GM23248 (cell line): ENCODE data around the gene IZUMO4. TPM values are rescaled to one million over a fixed set of nuclear protein-coding genes. Genes with fewer than 3 reads are reported as not detected.
A peak's percentile ranks its signal among the peaks of the same experiment; 100 is the strongest.
"Not testable (repeated sequence)": the region's sequence is repeated elsewhere in the genome, so short reads cannot be mapped to it uniquely, and the experiment has no call there.

ENCODE experiments used
- DNase-seq: peaks from one replicate; pipeline ENCODE4 v3.0.0-alpha.2; 2015
- H2AFZ ChIP-seq: fragments of 200-600 bp; sonication (generic); 2 replicates; pipeline ENCODE4 v1.6.1; 2016; ENCODE audit warnings: antibody characterized with exemption
- H3F3A ChIP-seq: fragments of 200-600 bp; sonication (generic); 2 replicates; pipeline ENCODE4 v1.6.1; 2016; ENCODE audit warnings: mild to moderate bottlenecking, antibody characterized with exemption, mixed run types; ENCODE audit not compliant: insufficient read depth
- H3K27ac ChIP-seq: fragments of 200-600 bp; sonication (generic); 2 replicates; pipeline ENCODE4 v1.5.1; 2016; ENCODE audit warnings: mild to moderate bottlenecking
- H3K27me3 ChIP-seq: fragments of 200-600 bp; sonication (generic); replicated peaks from 2 replicates; pipeline ENCODE4 v1.6.1; 2016; ENCODE audit warnings: mild to moderate bottlenecking; ENCODE audit not compliant: insufficient read depth
- H3K36me3 ChIP-seq: fragments of 200-600 bp; sonication (generic); 2 replicates; pipeline ENCODE4 v1.6.1; 2016; ENCODE audit warnings: low read depth, mild to moderate bottlenecking
- H3K4me1 ChIP-seq: fragments of 200-600 bp; sonication (generic); 2 replicates; pipeline ENCODE4 v1.6.1; 2016; ENCODE audit warnings: mild to moderate bottlenecking; ENCODE audit not compliant: insufficient read depth
- H3K4me2 ChIP-seq: fragments of 200-600 bp; sonication (generic); one replicate; pipeline ENCODE4 v1.6.1; 2016; ENCODE audit warnings: mild to moderate bottlenecking; ENCODE audit not compliant: unreplicated experiment
- H3K4me3 ChIP-seq: fragments of 200-600 bp; sonication (generic); 2 replicates; pipeline ENCODE4 v1.5.1; 2016; ENCODE audit warnings: mild to moderate bottlenecking
- H3K79me2 ChIP-seq: fragments of 200-600 bp; sonication (generic); 2 replicates; pipeline ENCODE4 v1.6.1; 2016; ENCODE audit warnings: mild to moderate bottlenecking; ENCODE audit not compliant: insufficient read depth
- H3K9ac ChIP-seq: fragments of 200-600 bp; sonication (generic); 2 replicates; pipeline ENCODE4 v1.6.1; 2016; ENCODE audit warnings: mild to moderate bottlenecking
- H3K9me2 ChIP-seq: fragments of 200-600 bp; sonication (generic); 2 replicates; pipeline ENCODE4 v1.6.1; 2016; ENCODE audit warnings: mixed run types, mild to moderate bottlenecking, moderate library complexity; ENCODE audit not compliant: insufficient read depth
- H3K9me3 ChIP-seq: fragments of 200-600 bp; sonication (generic); one replicate; pipeline ENCODE4 v1.6.1; 2017; ENCODE audit warnings: low read depth
- H4K20me1 ChIP-seq: fragments of 200-600 bp; sonication (generic); 2 replicates; pipeline ENCODE4 v1.6.0; 2016; ENCODE audit not compliant: insufficient read depth
- EZH2 ChIP-seq: fragments of 200-600 bp; sonication (generic); IDR thresholded peaks from 2 replicates; pipeline ENCODE4 v1.6.1; 2018; ENCODE audit warnings: antibody characterized with exemption, mild to moderate bottlenecking; ENCODE audit not compliant: insufficient read depth, poor library complexity, severe bottlenecking
- EZH2phosphoT487 ChIP-seq: fragments of 200-600 bp; sonication (generic); IDR thresholded peaks from 2 replicates; pipeline ENCODE4 v1.6.1; 2018; ENCODE audit warnings: antibody characterized with exemption, moderate library complexity, mild to moderate bottlenecking, low read depth; ENCODE audit not compliant: insufficient read depth
- WGBS, 2 experiments: methylation state at CpG; one replicate each; pipeline ENCODE4 v1.1.6; 2015 to 2017; ENCODE audit warnings: low lambda C conversion rate in 2 of 2, low coverage in 1 of 2; ENCODE audit errors: missing lambda C conversion rate in 2 of 2; 5-methylcytosine and 5-hydroxymethylcytosine counted together
- in situ Hi-C: fragments of 300-500 bp; cut with MboI; formaldehyde crosslinking; loops from 2 replicates; pipeline ENCODE4 v1.15.0; 2020
- polyA plus RNA-seq: library from polyadenylated mRNA; unstranded; fragments of >200 nt; fragmentation: Nextera tagmentation; extraction: Ambion mirVana; gene quantifications from 2 replicates; pipeline ENCODE4 v1.2.1, GENCODE V29; 2016
- total RNA-seq: library from RNA; depleted of rRNA; stranded (reverse); fragments of >200 nt; shearing (Covaris generic); gene quantifications from 2 replicates; pipeline ENCODE4 v1.2.3, GENCODE V29; 2014

Gene IZUMO4
- total and polyA plus RNA-seq, 2 experiments from 2014 or later, result 0.89 to 1.6 TPM

- H3K4me1 ChIP-seq, result no peaks in the 10 kb centered on the region
- H3K27ac ChIP-seq, result no peak overlapping the region
- no peak for DNase-seq
- 91 to 95% methylated on average over 10 of the region's 10 CpGs for WGBS, 2 experiments
- H3K9me2 ChIP-seq, result no peaks in the 10 kb centered on the region
- peaks cover 43% of the 10 kb centered on the region for H3K79me2 ChIP-seq
- no peak overlapping the region for H3K9ac ChIP-seq
- no peaks in the 10 kb centered on the region for H3K9me3 ChIP-seq
- in situ Hi-C loops, result no loop called here
- H3K36me3 ChIP-seq, result peaks cover 27% of the 10 kb centered on the region; the same call in 1 of the 2 replicates
- H4K20me1 ChIP-seq, result no peaks in the 10 kb centered on the region
- H3F3A ChIP-seq, result no peaks in the 10 kb centered on the region
- TF ChIP-seq EZH2phosphoT487, result no peak
- TF ChIP-seq EZH2, result no peak
- H3K27me3 ChIP-seq, result no peaks in the 10 kb centered on the region
- no peak overlapping the region for H2AFZ ChIP-seq
- H3K4me2 ChIP-seq, result no peak overlapping the region
- H3K4me3 ChIP-seq, result no peak overlapping the region
These were observed 26.3 kb downstream of the IZUMO4 start for GRCh38 chr19:2122982-2123381.

- in situ Hi-C loops, result no loop called here
- H3K9me2 ChIP-seq, result no peaks in the 10 kb centered on the region
- peaks cover 45% of the 10 kb centered on the region for H3K79me2 ChIP-seq
- WGBS, 2 experiments, result 88 to 92% methylated on average over 24 to 25 of the region's 25 CpGs
- H3K9me3 ChIP-seq, result no peaks in the 10 kb centered on the region
- DNase-seq, result peak; percentile 29
- H3K27me3 ChIP-seq, result no peaks in the 10 kb centered on the region
- no peaks in the 10 kb centered on the region for H3F3A ChIP-seq
- H3K27ac ChIP-seq, result no peak overlapping the region
- H3K36me3 ChIP-seq, result peaks cover 22% of the 10 kb centered on the region; the same call in 1 of the 2 replicates
- H3K9ac ChIP-seq, result no peak overlapping the region
- H4K20me1 ChIP-seq, result no peaks in the 10 kb centered on the region
- no peak overlapping the region for H3K4me2 ChIP-seq
- no peak overlapping the region for H3K4me3 ChIP-seq
- no peak for TF ChIP-seq EZH2
- no peak for TF ChIP-seq EZH2phosphoT487
- no peak overlapping the region for H2AFZ ChIP-seq
- no peaks in the 10 kb centered on the region for H3K4me1 ChIP-seq
These were observed 27.1 kb downstream of the IZUMO4 start for GRCh38 chr19:2123682-2124387.

- Histone ChIP-seq H3K27me3 (no peaks in the 10 kb centered on the region), H3K4me1 (no peaks in the 10 kb centered on the region), H2AFZ (no peak overlapping the region), H3K9ac (no peak overlapping the region), H3K4me3 (no peak overlapping the region), H4K20me1 (no peaks in the 10 kb centered on the region), H3K4me2 (no peak overlapping the region), H3F3A (no peaks in the 10 kb centered on the region), H3K9me3 (no peaks in the 10 kb centered on the region), H3K79me2 (peaks cover 72% of the 10 kb centered on the region), H3K36me3 (peaks cover 22% of the 10 kb centered on the region; the same call in 1 of the 2 replicates), H3K9me2 (no peaks in the 10 kb centered on the region), H3K27ac (no peak overlapping the region)
- no peak for TF ChIP-seq EZH2phosphoT487
- TF ChIP-seq EZH2, result no peak
- DNase-seq, result no peak
- in situ Hi-C loops, result no loop called here
- WGBS, 2 experiments, result 87 to 90% methylated on average over 19 to 24 of the region's 24 CpGs
These were observed 30.3 kb downstream of the IZUMO4 start for GRCh38 chr19:2126879-2127518.

GRCh38 chr19:2127758-2128157 lies 31.0 kb downstream of the IZUMO4 start:
- 81 to 83% methylated on average over 19 of the region's 19 CpGs for WGBS, 2 experiments
- Histone ChIP-seq H3F3A (no peaks in the 10 kb centered on the region), H3K27ac (no peak overlapping the region), H3K27me3 (no peaks in the 10 kb centered on the region), H3K79me2 (peaks cover 80% of the 10 kb centered on the region), H3K4me2 (no peak overlapping the region), H3K9me2 (no peaks in the 10 kb centered on the region), H3K4me1 (no peaks in the 10 kb centered on the region), H4K20me1 (no peaks in the 10 kb centered on the region), H3K4me3 (no peak overlapping the region), H3K9me3 (no peaks in the 10 kb centered on the region), H2AFZ (no peak overlapping the region), H3K9ac (no peak overlapping the region), H3K36me3 (peaks cover 16% of the 10 kb centered on the region; the same call in 1 of the 2 replicates)
- in situ Hi-C loops, result no loop called here
- no peak for TF ChIP-seq EZH2
- no peak for TF ChIP-seq EZH2phosphoT487
- no peak for DNase-seq

GRCh38 chr19:2128252-2128651 lies 31.5 kb downstream of the IZUMO4 start:
- H3K4me1 ChIP-seq, result not testable (repeated sequence)

More at GRCh38 chr19:2128252-2128651, 31.5 kb downstream of the IZUMO4 start:
- H3K27me3 ChIP-seq, H4K20me1 ChIP-seq, H3K9me3 ChIP-seq, DNase-seq, H3K9me2 ChIP-seq, in situ Hi-C loops, H3F3A ChIP-seq, H3K27ac ChIP-seq, H3K9ac ChIP-seq, H2AFZ ChIP-seq, H3K4me3 ChIP-seq, H3K4me2 ChIP-seq: not testable (repeated sequence)
- Histone ChIP-seq H3K36me3 (peaks cover 11% of the 10 kb centered on the region; the same call in 1 of the 2 replicates), H3K79me2 (peaks cover 85% of the 10 kb centered on the region)
- WGBS, 2 experiments, result 80 to 92% methylated on average over 7 to 25 of the region's 34 CpGs
